Motor neuron (in vitro differentiated cells): ENCODE data around the gene SHISA9. TPM values are rescaled to one million over a fixed set of nuclear protein-coding genes. Genes with fewer than 3 reads are reported as not detected.

Experiments
- ATAC-seq, 8 experiments: fragments of 200-7000 bp; cut with Tn5 transposase; replicated peaks in 6 of 8; 2 replicates each; pipeline ENCODE4 v1.8.0; 2021; ENCODE audit warnings: mild to moderate bottlenecking in 8 of 8, moderate library complexity in 8 of 8
- H3K27ac ChIP-seq, 2 donors: fragments of 250-450 bp; sonication (Bioruptor Pico); 2 replicates each; pipeline ENCODE4 v1.9.0; 2021; ENCODE audit warnings: antibody characterized with exemption in 2 of 2, mild to moderate bottlenecking in 2 of 2, moderate library complexity in 1 of 2
- H3K4me1 ChIP-seq, 2 donors: fragments of 250-450 bp; sonication (Bioruptor Pico); replicated peaks in 1 of 2; 2 replicates each; pipeline ENCODE4 v1.6.1; 2021; ENCODE audit warnings: antibody characterized with exemption in 2 of 2, mild to moderate bottlenecking in 2 of 2, moderate library complexity in 1 of 2
- H3K4me3 ChIP-seq, 5 donors: fragments of 250-450 bp; sonication (Bioruptor Pico); 2 replicates each; pipeline ENCODE4 v1.9.0; 2021; ENCODE audit warnings: antibody characterized with exemption in 5 of 5, mild to moderate bottlenecking in 5 of 5, moderate library complexity in 4 of 5
- WGBS, 10 experiments: fragments of 450-650 bp; shearing (Covaris generic); methylation state at CpG; one replicate each; pipeline ENCODE4 v1.0.0; 2022; 5-methylcytosine and 5-hydroxymethylcytosine counted together
- in situ Hi-C, 9 experiments: fragments of 400-800 bp; cut with MboI; loops; one replicate each; pipeline ENCODE4 v1.15.0; 2021; ENCODE audit warnings: low sequenced_read_pairs in 9 of 9, low pct_unique_long_range_greater_than_20kb in 2 of 9; ENCODE audit not compliant: unreplicated experiment in 9 of 9
- total RNA-seq, 8 experiments: library from RNA; unstranded; fragments of 300-600 nt; gene quantifications; 2 replicates each; pipeline versions ENCODE4 v1.2.3 to v1.2.4, GENCODE V29; 2022

SHISA9 gene
- total RNA-seq, 8 experiments from 2014 or later, result 0.20 to 18.3 (median 0.88) TPM

- no peak overlapping the region for H3K27ac ChIP-seq
- in situ Hi-C loops, result no loop called here
- 71 to 100% (median 91%) methylated on average over 1 to 6 of the region's 8 CpGs; no CpG with 5 or more reads in 1 of the 10 experiments for WGBS, 10 experiments
Measured at GRCh38 chr16:13068912-13069583, 167.7 kb downstream of the SHISA9 start.

GRCh38 chr16:13070268-13070667, 168.9 kb downstream of the SHISA9 start:
- Histone ChIP-seq H3K4me3 (no peak overlapping the region), H3K4me1 (peaks cover 0 to 4% of the 10 kb centered on the region in 2 donors), H3K27ac (no peak overlapping the region)
- WGBS, 10 experiments, result 0 to 60% (median 18%) methylated on average over 1 to 5 of the region's 9 CpGs; no CpG with 5 or more reads in 2 of the 10 experiments
- peak in 1 of 8 experiments; percentile 59 for ATAC-seq
- in situ Hi-C loops, result no loop called here

More at GRCh38 chr16:13068912-13069583, 167.7 kb downstream of the SHISA9 start:
- ATAC-seq, result no peak
- Histone ChIP-seq H3K4me1 (peaks cover 0 to 4% of the 10 kb centered on the region in 2 donors), H3K4me3 (no peak overlapping the region)

- 0 to 100% (median 76%) methylated on average over 2 to 6 of the region's 6 CpGs for WGBS, 10 experiments
- in situ Hi-C loops, result no loop called here
- no peak overlapping the region for H3K4me3 ChIP-seq
- ATAC-seq, result no peak
- H3K27ac ChIP-seq, result no peak overlapping the region
- no peaks in the 10 kb centered on the region for H3K4me1 ChIP-seq
Measured at GRCh38 chr16:13076878-13077277, 175.5 kb downstream of the SHISA9 start.

GRCh38 chr16:13077816-13078215, 176.4 kb downstream of the SHISA9 start:
- WGBS, 10 experiments, result 0 to 100% (median 61%) methylated on average over 1 of the region's 1 CpG
- Histone ChIP-seq H3K4me1 (no peaks in the 10 kb centered on the region), H3K4me3 (no peak overlapping the region), H3K27ac (no peak overlapping the region)
- in situ Hi-C loops, result no loop called here
- ATAC-seq, result no peak

- ATAC-seq, result no peak
- WGBS, 10 experiments, result 0 to 100% (median 74%) methylated on average over 1 to 3 of the region's 3 CpGs; no CpG with 5 or more reads in 2 of the 10 experiments
- H3K4me1 ChIP-seq, result no peaks in the 10 kb centered on the region
- H3K4me3 ChIP-seq, result no peak overlapping the region
- H3K27ac ChIP-seq, result no peak overlapping the region
- in situ Hi-C loops, result no loop called here
Measured at GRCh38 chr16:13080531-13080930, 179.1 kb downstream of the SHISA9 start.

GRCh38 chr16:13081825-13082331, 180.5 kb downstream of the SHISA9 start:
- no peak for ATAC-seq
- in situ Hi-C loops, result no loop called here
- H3K4me1 ChIP-seq, result no peaks in the 10 kb centered on the region
- no peak overlapping the region for H3K27ac ChIP-seq
- no peak overlapping the region for H3K4me3 ChIP-seq
- WGBS, 10 experiments, result 0 to 93% (median 65%) methylated on average over 1 to 5 of the region's 5 CpGs; no CpG with 5 or more reads in 2 of the 10 experiments

- in situ Hi-C loops, result no loop called here
- ATAC-seq, result no peak
- WGBS, 10 experiments, result 7 to 92% (median 45%) methylated on average over 1 to 5 of the region's 5 CpGs; no CpG with 5 or more reads in 2 of the 10 experiments
- H3K4me1 ChIP-seq, result no peaks in the 10 kb centered on the region
- H3K27ac ChIP-seq, result no peak overlapping the region
- no peak overlapping the region for H3K4me3 ChIP-seq
Measured at GRCh38 chr16:13083681-13084080, 182.3 kb downstream of the SHISA9 start.

GRCh38 chr16:13084331-13084730, 182.9 kb downstream of the SHISA9 start:
- no peak for ATAC-seq

GRCh38 chr16:13093661-13094060, 192.3 kb downstream of the SHISA9 start:
- no peaks in the 10 kb centered on the region for H3K4me1 ChIP-seq
- no peak overlapping the region for H3K4me3 ChIP-seq
- 0 to 100% (median 53%) methylated on average over 1 to 7 of the region's 7 CpGs; no CpG with 5 or more reads in 3 of the 10 experiments for WGBS, 10 experiments
- in situ Hi-C loops, result no loop called here
- H3K27ac ChIP-seq, result no peak overlapping the region
- ATAC-seq, result peak in 2 of 8 experiments; percentile 38 to 65

More at GRCh38 chr16:13084331-13084730, 182.9 kb downstream of the SHISA9 start:
- Histone ChIP-seq H3K4me1 (no peaks in the 10 kb centered on the region), H3K4me3 (no peak overlapping the region), H3K27ac (no peak overlapping the region)
- 0 to 10% (median 5%) methylated on average over 2 of the region's 2 CpGs; no CpG with 5 or more reads in 6 of the 10 experiments for WGBS, 10 experiments
- in situ Hi-C loops, result no loop called here

- 0 to 100% (median 76%) methylated on average over 1 to 2 of the region's 2 CpGs; no CpG with 5 or more reads in 3 of the 10 experiments for WGBS, 10 experiments
- in situ Hi-C loops, result no loop called here
Measured at GRCh38 chr16:13095061-13095460, 193.7 kb downstream of the SHISA9 start.

GRCh38 chr16:13098536-13098935, 197.1 kb downstream of the SHISA9 start:
- no peak overlapping the region for H3K4me3 ChIP-seq
- WGBS, 10 experiments, result 0 to 100% (median 73%) methylated on average over 1 to 2 of the region's 2 CpGs; no CpG with 5 or more reads in 6 of the 10 experiments
- no peak for ATAC-seq
- no peaks in the 10 kb centered on the region for H3K4me1 ChIP-seq
- in situ Hi-C loops, result no loop called here
- no peak overlapping the region for H3K27ac ChIP-seq

More at GRCh38 chr16:13095061-13095460, 193.7 kb downstream of the SHISA9 start:
- H3K27ac ChIP-seq, result no peak overlapping the region
- H3K4me1 ChIP-seq, result no peaks in the 10 kb centered on the region
- no peak overlapping the region for H3K4me3 ChIP-seq
- no peak for ATAC-seq

GRCh38 chr16:13099822-13100221, 198.4 kb downstream of the SHISA9 start:
- 0 to 40% (median 22%) methylated on average over 1 to 2 of the region's 2 CpGs; no CpG with 5 or more reads in 5 of the 10 experiments for WGBS, 10 experiments
- no peaks in the 10 kb centered on the region for H3K4me1 ChIP-seq
- H3K27ac ChIP-seq, result no peak overlapping the region
- no peak overlapping the region for H3K4me3 ChIP-seq
- no peak for ATAC-seq
- in situ Hi-C loops, result loop anchor here in 1 of 9 experiments (25.0 kb wide), 1 partner anchor 88 kb away; no protein-coding TSS in a partner anchor

- 22 to 100% (median 74%) methylated on average over 2 to 5 of the region's 6 CpGs; no CpG with 5 or more reads in 4 of the 10 experiments for WGBS, 10 experiments
- in situ Hi-C loops, result loop anchor here in 1 of 9 experiments (25.0 kb wide), 1 partner anchor 89 kb away; no protein-coding TSS in a partner anchor
- Histone ChIP-seq H3K27ac (no peak overlapping the region), H3K4me1 (no peaks in the 10 kb centered on the region), H3K4me3 (no peak overlapping the region)
- no peak for ATAC-seq
Measured at GRCh38 chr16:13100970-13101369, 199.6 kb downstream of the SHISA9 start.
